Measurements from ENCODE around the gene TAOK3.
"Not testable (repeated sequence)": the region's sequence is repeated elsewhere in the genome, so short reads cannot be mapped to it uniquely, and the experiment has no call there.

TAOK3 gene

DNA sequence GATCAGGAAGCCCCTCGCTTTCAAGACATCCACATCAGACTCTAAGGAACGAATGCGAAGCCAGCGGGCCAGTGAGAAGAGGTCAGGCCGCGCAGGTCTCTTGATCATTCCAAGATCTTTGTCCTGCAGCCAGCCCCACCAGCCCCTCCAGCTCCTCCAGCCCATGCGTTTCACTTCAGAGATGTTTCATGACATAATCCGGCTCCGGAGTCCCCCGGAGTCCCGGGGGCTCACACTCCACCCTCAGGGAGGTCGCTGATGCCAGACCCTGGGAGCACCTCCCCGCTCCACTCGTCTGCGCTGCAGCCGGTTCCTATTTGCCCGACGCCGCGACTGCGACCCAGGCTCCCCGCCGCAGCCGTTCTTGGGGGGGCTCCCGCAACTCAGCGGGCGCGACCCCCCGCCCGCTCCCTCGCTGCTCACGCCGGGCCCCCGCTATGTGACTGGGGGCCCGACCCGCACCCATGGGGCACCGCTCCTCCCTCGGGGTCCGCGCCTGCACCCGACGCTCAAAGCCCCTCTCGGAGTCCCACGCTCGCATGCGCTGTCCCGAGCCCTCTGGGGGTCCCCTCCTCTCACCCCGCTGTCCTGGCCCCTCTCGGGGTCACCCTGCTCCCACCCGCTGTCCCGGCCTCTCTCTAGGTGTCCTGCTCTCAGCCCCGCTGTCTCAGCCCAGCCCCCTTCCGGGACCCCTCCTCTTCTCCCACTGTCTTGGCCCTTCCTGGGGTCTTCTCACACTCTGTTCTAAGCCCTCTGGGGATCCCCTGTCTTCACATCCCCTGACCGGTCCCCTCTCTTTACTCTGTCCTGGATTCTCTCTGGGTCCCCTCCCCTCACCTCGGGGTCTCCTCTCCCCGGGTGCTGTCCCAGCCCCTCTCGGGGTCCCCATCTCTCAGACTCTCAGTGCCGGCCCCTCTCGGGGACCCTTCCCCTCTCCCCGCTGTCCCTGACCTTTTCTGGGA lies 1.1 kb downstream of the TAOK3 start:
- no peak for DNase-seq

DNA sequence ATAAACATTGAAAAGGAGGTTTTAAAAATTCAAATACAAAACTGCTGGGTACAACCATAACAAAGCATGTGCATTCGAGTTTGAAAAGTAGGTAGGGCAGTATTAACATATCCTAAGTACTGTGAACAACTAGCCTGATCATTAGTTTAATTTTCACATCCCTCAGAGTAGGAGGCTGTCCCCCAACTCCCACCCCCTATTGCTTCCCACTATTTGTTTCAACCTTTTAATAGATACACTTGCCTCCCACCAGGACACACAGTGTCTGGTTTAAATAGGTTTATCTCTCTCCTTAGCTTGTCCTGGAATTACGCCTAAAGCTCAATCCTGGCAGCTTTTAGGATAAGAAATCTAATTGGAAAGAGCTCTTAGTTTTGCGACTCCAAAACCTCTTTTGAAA lies 2.1 kb downstream of the TAOK3 start:
- DNase-seq: no peak

DNA sequence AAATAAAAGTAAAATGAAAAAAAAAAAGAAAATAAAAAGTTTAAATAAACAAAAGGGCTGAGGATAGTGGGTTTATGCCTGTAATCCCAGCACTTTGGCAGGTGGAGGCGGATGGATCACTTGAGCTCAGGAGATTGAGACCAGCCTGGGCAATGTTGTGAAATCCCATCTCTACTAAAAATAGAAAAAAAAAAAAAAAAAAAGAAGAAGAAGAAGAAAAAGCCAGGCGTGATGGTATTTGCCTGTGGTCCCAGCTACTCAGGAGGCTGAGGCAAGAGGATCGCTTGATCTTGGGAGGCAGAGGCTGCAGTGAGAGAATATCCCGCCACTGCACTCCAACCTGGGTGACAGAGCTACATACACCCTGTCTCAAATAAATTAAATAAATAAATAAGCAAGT lies 3.9 kb downstream of the TAOK3 start:
- DNase-seq: no peak

DNA sequence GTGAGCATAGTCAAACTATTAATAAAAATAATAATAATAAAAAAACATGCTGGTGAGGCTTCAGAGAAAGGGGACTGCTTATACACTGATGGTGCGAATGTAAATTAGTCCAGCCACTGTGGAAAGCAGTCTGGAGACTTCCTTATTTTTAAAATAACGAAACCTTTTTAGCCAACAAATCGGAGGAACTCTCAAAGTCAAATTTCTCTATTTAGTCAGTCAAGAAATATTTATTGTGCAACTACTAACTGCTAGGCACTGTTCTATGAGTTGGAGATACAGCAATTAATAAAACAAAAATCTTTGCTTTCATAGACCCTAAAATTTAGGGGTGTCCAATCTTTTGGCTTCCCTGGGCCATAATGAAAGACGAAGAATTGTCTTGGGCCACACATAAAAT lies 10.8 kb downstream of the TAOK3 start:
- DNase-seq: no peak

DNA sequence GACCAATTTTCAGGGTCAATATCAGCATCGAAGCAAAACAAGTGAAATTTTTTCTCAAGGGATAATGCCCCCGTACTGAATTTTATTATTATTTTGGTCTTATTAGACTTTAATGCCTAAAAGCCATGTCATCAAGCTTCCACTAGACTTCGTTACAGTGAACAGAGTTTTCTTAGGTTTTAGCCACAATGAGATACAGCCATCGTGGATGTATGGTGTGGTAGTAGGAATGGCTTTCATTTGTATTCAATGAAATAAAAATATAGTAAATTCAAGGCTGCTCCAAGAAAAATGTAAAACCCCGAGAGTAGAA lies 11.7 kb downstream of the TAOK3 start:
- DNase-seq: no peak

DNA sequence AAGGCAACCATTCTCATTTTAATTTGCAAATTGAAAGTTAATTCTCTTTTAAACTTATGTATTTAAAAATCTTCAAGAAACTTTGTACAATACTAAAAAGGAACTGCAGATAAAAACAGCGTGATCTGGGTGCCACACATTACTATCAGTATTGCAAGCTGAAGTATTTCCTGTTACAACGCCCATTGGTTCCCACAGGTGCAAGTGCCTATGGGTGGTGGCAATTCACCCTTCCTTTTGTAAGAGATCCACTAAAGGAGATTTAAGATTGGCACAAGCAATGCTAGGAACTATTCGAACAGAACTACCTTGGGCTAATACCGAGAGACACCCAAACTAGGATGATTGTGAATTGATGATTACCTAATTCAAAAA lies 13.2 kb downstream of the TAOK3 start:
- no peak for DNase-seq

DNA sequence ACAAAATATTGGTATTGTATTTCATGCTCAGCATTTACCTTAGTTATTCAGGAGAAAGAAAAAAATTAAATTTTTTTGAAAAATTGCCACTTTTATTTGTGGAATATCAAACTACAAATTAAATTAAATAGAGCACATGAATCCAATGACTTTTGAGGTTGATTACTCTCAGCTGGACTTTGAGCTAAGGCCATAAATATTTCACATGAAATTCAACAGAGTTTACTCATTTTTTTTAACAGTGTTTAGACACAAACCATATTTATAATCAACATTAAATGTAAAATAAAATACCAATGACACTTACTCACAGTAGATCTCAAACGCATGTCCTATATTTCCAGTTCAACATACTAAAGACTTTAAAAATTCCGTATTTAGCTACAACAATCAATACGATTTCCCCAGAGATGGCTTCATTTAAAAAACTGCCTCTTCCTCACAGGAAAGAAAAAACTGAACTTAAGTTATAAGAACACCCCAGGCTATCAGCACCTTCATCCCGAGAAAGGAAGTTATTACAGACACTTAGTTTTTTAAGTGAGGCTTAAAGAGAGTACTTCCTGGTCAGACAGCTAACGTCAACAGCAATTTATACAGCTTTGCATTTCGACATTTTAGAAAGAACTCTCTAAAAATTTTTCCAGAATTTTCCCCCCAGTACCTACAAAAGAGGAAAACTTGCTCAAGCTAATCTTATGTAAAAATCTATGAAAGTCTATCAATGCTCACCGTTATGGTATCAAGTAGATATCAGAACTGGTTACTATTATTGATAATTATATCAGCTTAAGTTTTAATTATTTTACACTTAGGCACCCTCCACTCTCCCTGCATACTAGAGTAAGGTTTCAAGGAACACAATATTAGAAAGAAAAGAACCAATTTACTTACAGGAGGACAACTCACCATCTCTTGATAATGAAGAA lies 13.8 kb downstream of the TAOK3 start:
- no peak for DNase-seq

DNA sequence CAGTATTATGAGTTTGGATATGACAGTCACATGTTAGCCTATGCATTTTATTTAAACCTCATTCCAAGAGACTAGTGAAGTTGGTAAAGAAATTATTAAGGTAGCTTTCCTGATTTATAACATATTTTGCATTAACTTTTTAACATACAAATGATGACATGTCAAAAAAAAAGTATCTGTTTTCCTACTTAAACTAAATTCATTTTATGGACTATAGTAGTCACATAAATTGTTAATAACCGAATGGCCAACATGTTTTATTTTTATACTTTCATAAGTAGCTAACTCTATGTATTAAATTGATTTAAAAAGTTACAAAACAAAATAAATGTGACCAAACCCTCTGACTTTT lies 14.7 kb downstream of the TAOK3 start:
- DNase-seq: no peak

DNA sequence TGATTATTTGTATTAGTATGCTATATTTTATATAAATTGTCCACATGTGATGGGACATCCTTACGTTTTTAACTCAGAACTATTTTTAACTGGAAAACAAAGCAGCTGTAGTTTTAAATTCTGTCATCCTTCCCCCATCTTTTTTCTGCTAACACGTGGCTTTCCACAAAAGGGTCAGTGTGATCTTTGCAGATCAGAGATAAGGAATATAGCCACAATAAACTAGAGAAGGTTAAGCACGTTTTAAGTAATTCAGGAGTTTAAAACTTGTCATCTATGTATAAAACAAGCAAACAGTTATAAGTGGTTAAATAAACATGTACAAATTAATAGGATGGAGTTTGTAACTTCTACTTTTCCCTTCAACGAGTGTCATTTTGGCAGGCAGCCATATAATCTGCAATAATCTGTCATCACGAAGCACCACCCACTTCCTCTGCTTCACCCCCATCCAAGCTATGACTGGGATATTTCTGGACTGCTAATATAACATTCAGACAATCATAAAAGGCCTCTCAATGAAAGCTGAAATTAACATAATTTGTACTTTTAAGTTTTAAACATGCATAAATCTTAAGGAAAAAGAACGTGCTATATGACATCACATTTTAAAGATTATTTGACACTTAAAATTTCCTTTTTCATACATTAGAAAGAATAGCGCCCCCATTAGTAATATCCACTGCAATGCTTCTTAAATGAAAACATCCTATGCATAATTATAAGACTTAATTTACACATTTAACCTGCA lies 15.3 kb downstream of the TAOK3 start:
- DNase-seq: no peak

DNA sequence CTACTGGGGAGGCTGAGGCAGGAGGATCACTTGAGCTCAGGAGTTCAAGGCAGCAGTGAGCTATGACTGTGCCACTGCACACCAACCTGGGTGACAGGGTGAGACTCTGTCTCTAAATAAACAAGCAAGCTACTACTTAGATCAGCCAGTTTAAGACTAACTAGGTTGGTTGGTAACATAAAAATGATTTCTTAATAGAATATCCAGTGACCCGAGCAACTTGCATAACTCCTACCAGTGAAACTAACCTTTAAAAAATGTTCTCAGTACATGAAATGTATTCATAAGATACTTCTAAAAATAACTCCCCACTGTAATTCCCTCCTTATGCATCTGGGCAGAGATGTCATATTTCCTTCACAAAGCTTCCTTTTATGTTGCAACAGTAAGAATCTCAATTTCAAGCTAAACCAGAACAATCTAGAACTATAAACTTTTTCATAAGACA lies 15.9 kb downstream of the TAOK3 start:
- DNase-seq: no peak

DNA sequence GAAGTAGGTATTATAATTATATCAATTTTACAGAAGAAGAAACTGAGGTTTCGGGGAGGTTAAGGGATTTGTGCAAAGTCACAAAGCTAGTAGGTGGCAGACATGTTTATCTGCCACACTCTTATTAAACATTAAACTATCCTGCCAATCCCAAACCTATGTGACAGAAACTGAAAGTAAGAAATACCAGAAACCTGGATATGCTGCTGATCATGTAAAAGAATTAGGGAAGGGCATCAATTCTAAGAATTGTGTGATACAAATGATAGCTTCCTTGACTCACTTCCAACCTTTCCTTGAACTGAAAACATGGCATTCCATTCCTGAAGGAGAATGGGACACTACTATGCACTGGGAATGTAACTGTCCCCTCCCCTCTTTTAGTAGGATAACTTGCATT lies 16.9 kb downstream of the TAOK3 start:
- no peak for DNase-seq

DNA sequence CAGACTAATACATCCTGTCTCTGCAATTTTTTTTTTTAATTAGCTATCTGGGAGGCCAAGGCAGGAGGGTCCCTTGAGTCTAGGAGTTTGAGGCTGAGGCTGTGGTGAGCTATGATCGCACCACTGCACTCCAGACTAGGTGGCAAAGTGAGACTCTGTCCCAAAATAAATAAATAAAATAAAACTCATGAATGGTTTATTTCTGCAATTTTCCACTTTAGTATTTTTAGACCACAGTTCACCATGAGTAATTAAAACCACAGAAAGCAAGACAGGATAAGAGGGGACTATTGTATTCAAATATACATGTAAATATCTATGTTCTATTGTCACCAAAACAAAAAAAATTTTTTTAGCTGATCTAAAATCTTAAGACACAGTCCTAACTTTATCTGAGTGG lies 17.8 kb downstream of the TAOK3 start:
- DNase-seq: no peak

DNA sequence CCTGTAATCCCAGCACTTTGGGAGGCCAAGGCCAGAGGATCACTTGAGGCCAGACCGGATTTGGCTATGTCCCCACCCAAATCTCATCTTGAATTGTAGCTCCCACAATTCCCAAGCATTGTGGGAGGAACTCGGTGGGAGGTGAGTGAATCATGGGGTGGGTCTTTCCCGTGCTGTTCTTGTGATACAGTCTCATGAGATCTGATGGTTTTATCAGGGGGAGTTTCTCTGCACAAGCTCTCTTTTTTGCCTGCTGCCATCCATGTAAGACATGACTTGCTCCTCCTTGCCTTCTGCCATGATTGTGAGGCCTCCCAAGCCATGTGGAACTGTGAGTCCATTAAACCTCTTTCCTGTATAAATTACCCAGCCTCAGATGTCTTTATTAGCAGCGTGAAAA lies 18.2 kb downstream of the TAOK3 start:
- not testable (repeated sequence) for DNase-seq

DNA sequence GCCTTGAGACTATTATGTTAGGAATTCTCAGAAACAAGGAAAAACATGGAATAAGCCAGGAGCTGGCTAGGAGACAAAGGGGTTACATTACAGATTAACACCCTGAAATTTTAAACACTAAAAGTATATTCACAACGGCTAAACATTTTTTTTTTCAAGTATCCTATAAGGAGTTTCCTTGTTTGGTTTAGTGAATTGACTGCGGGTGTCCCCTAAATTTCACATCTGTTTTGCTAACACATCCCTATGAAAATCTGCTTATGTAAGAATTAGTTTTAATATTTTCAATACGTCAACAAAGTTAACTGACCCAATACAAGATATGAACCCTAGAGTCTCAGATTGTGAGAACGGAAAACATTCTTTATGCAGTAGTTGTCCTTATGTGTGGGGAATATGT lies 19.0 kb downstream of the TAOK3 start:
- no peak for DNase-seq

DNA sequence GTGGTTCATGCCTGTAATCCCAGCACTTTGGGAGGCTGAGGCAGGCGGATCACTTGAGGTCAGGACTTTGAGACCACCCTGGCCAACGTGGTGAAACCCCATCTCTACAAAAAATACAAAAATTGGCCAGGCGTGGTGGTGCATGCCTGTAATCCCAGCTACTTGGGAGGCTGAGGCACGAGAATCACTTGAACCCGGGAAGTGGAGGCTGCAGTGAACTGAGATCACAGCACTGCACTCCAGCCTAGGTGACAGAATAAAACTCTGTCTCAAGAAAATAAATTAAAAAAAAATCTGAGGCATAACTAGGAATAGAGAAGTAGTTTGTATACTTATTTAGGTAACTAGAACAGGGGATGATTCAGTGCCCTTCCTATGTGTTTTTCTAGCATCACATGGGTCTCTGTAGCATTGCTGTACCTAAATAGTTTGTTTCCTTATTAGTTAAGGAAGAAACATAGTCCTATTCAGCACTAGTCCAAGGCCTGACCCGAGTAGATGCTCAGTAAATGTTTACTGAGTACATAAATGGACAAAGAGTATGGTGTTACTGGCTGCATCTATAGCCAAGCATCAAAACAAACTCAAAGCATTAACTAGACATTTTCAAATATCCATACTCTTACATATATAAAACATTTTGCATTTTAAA lies 21.7 kb downstream of the TAOK3 start:
- DNase-seq: no peak

DNA sequence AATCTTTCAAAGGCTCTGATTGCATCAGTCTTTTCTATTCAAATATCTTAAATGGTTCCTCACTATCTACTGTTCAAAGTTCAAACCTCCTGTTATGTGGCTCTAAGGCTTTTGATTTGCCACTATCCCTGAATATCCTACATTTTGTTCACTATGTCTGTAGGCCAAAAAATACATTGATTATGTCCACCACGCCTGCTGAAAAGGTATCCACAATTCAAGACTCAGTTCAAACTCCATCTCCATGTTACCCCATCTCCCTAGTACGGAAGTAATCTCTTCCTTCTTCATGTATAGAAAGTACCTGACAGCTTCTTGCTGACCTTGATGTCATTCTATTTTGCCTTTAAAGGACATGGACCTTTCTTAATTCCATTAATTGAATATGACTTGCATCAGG lies 24.8 kb downstream of the TAOK3 start:
- no peak for DNase-seq

DNA sequence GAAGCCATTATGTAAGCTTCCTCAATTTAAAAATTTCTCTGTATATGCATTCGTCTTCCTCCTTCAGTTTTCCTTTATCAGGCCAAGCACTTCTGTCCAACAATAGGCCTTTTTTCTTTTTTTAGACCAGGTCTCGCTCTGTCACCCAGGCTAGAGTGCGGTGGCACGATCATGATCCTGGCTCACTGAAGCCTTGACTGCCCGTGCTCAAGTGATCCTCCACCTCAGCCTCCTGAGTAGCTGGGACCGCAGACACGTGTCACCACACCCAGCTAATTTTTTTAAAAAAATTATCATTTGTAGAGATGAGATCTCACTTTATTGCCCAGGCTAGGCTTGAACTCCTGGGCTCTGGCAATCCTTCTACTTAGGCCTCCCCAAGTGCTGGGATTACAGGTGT lies 25.8 kb downstream of the TAOK3 start:
- DNase-seq: no peak

DNA sequence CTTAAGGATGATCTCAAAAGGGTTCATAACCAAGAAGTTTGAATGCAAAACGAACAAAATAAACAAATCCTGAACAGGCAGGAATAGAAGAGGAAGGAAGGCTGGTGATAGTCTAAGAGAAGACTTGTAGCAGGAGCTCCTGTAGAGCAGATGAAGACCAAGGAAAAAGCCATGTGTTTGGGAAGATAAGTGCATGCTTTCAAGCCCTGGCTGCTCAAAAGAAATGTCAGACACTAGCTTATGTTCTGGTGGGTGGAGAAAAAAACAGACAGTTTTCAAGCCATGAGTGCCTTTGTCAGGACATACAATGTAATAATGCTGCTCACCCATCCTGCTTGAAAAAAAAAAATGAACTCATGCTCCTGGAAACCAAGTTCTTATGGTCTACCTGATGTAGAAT lies 27.4 kb downstream of the TAOK3 start:
- no peak for DNase-seq

DNA sequence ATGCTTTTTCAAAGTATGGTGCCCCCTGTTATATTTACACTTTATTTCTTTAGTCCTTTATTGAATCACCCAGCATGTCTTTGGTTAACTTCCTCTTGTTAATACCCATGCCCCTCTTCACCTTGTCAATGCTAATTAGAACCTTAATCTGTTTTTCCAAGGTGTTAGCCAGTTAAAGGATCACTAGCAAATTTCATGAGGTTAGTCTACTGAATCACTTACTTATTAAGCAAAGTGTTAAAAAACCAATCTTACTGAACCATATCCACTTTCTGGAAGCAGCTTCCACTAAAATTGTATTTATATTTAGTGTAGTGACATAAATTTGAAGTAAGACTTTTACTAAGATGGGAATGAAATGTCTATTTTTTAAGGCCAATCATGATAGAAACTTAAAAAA lies 27.9 kb downstream of the TAOK3 start:
- DNase-seq: no peak

DNA sequence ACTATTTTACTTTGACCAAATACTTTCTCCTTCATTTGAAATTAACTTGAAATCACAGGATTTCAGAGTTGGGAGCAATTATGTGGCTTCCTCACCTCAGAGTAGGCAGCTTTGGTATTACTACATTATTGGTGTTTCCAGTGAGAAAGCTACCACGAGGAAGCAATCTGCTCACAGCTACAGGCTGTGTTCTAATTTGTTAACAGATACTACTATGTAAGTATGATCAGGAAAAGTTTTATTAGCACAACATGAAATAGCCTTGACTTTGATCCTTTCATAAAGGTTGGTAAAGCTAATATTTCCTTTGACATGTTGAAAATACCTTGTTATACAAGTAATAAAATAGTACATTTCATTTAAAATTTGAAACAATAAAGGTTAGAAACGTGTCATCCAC lies 30.6 kb downstream of the TAOK3 start:
- DNase-seq: no peak

DNA sequence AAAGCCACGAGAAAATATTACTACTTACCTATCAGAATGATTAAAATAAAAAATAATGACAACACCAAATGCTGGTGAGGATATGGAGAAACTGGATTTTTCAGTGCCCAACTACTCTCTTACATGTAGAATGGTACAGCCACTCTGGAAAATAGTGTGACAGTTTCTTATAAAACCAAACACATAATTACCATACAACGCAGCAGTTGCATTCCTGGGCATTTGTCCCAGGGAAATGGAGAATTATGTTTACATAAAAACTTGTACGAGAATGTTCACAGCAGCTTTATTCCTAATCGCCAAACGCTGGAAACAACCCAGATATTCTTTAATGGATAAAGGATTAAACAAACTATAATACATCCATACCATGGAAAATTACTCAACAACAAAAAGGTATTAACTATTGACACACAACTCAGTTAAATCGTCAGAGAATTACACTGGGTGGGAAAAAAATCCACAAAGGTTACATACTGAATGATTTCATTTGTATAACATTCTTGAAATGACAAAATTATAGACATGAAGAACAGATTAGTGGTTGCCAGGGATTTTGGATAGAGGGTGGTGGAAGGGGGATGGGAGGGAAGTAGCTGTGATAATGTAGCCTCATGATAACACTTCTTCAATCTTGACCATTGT lies 35.4 kb downstream of the TAOK3 start:
- DNase-seq: no peak

DNA sequence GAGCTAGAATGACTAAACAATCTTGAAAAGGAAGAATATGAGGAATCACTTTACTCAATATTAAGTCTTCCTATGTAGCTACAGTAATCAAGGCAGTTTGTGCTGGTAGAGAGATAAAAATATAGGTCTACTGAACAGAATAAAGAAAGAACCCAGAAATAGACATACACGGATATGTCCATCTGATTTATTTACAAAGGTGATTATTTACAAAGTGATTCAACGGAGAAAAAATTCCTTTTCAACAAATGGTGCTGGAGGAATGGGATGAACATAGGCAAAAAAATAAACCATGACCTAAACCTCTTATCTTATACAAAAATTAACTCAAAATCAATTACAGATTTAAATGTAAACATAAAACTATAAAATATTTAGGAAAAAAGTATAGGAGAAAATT lies 36.6 kb downstream of the TAOK3 start:
- DNase-seq: no peak

Data from NCI-H2107 (cell line).